T-helper 2 cell treated with Interferon-gamma antibody and Interleukin-4, amounts not matched to agents 5 μg/mL and 100 μg/mL, for 36 hours (primary cell): ENCODE results near the gene AEBP2.
"Not testable (repeated sequence)": the region's sequence is repeated elsewhere in the genome, so short reads cannot be mapped to it uniquely, and the experiment has no call there.

Experiments
- DNase-seq: peaks from one replicate; pipeline ENCODE4 v3.0.0; 2021; ENCODE audit warnings: low spot score
- H3K27ac Mint-ChIP-seq: one replicate; pipeline ENCODE4 v1.8.0; 2021; ENCODE audit warnings: mild to moderate bottlenecking, mixed read lengths
- H3K27me3 Mint-ChIP-seq: one replicate; pipeline ENCODE4 v1.8.0; 2021; ENCODE audit warnings: low read depth, mixed read lengths
- H3K36me3 Mint-ChIP-seq: one replicate; pipeline ENCODE4 v1.8.0; 2021; ENCODE audit warnings: low read depth, mixed read lengths
- H3K4me1 Mint-ChIP-seq: one replicate; pipeline ENCODE4 v1.8.0; 2021; ENCODE audit warnings: low read depth, mixed read lengths
- H3K4me3 Mint-ChIP-seq: one replicate; pipeline ENCODE4 v1.8.0; 2022; ENCODE audit warnings: mild to moderate bottlenecking, moderate library complexity, mixed read lengths
- H3K9me3 Mint-ChIP-seq: one replicate; pipeline ENCODE4 v1.8.0; 2021; ENCODE audit warnings: mixed read lengths

The AEBP2 gene

GRCh38 chr12:19439059-19440018 is at the start of gene AEBP2:
Gene AEBP2, plus strand, starts transcription at chr12:19439492. Its CDS starts 208 bp downstream, at chr12:19439700.
- peak; percentile 86 for DNase-seq
- H3K9me3 Mint-ChIP-seq, result peaks cover 3% of the 10 kb centered on the region
- H3K4me1 Mint-ChIP-seq, result peaks cover 32% of the 10 kb centered on the region
- H3K27ac Mint-ChIP-seq, result peak within 1 kb of the TSS; percentile 97
- peaks cover 25% of the 10 kb centered on the region for H3K36me3 Mint-ChIP-seq
- peak within 1 kb of the TSS; percentile 99 for H3K4me3 Mint-ChIP-seq
- H3K27me3 Mint-ChIP-seq, result no peaks in the 10 kb centered on the region

GRCh38 chr12:19390051-19390598 is 49.2 kb upstream of the AEBP2 start:
- Mint-ChIP-seq H3K27me3 (no peaks in the 10 kb centered on the region), H3K4me1 (no peaks in the 10 kb centered on the region), H3K9me3 (no peaks in the 10 kb centered on the region), H3K27ac (no peak overlapping the region), H3K36me3 (no peaks in the 10 kb centered on the region), H3K4me3 (no peak overlapping the region)
- DNase-seq, result no peak

GRCh38 chr12:19392644-19393043 is 46.6 kb upstream of the AEBP2 start:
- DNase-seq, H3K27ac Mint-ChIP-seq, H3K4me1 Mint-ChIP-seq, H3K9me3 Mint-ChIP-seq, H3K36me3 Mint-ChIP-seq, H3K4me3 Mint-ChIP-seq, H3K27me3 Mint-ChIP-seq: not testable (repeated sequence)

- Mint-ChIP-seq H3K9me3 (no peaks in the 10 kb centered on the region), H3K4me3 (no peak overlapping the region), H3K27me3 (no peaks in the 10 kb centered on the region), H3K4me1 (no peaks in the 10 kb centered on the region), H3K36me3 (no peaks in the 10 kb centered on the region), H3K27ac (no peak overlapping the region)
- no peak for DNase-seq
Measured at GRCh38 chr12:19394385-19394784, 44.9 kb upstream of the AEBP2 start.

- H3K9me3 Mint-ChIP-seq, result no peaks in the 10 kb centered on the region
- no peaks in the 10 kb centered on the region for H3K27me3 Mint-ChIP-seq
- H3K27ac Mint-ChIP-seq, result no peak overlapping the region
- no peaks in the 10 kb centered on the region for H3K4me1 Mint-ChIP-seq
- no peaks in the 10 kb centered on the region for H3K36me3 Mint-ChIP-seq
- no peak for DNase-seq
- no peak overlapping the region for H3K4me3 Mint-ChIP-seq
Measured at GRCh38 chr12:19397534-19397933, 41.8 kb upstream of the AEBP2 start.

- no peak overlapping the region for H3K4me3 Mint-ChIP-seq
- no peaks in the 10 kb centered on the region for H3K9me3 Mint-ChIP-seq
- H3K27ac Mint-ChIP-seq, result no peak overlapping the region
- no peak for DNase-seq
- no peaks in the 10 kb centered on the region for H3K27me3 Mint-ChIP-seq
- H3K36me3 Mint-ChIP-seq, result no peaks in the 10 kb centered on the region
- H3K4me1 Mint-ChIP-seq, result no peaks in the 10 kb centered on the region
Measured at GRCh38 chr12:19398376-19399363, 40.6 kb upstream of the AEBP2 start.

- not testable (repeated sequence) for H3K27ac Mint-ChIP-seq, H3K4me1 Mint-ChIP-seq, H3K4me3 Mint-ChIP-seq, H3K27me3 Mint-ChIP-seq, DNase-seq, H3K36me3 Mint-ChIP-seq, H3K9me3 Mint-ChIP-seq
Measured at GRCh38 chr12:19400649-19401285, 38.5 kb upstream of the AEBP2 start.

- Mint-ChIP-seq H3K4me1 (peaks cover 4% of the 10 kb centered on the region), H3K9me3 (peaks cover 5% of the 10 kb centered on the region), H3K36me3 (peaks cover 2% of the 10 kb centered on the region), H3K27ac (no peak overlapping the region), H3K27me3 (no peaks in the 10 kb centered on the region), H3K4me3 (no peak overlapping the region)
- no peak for DNase-seq
Measured at GRCh38 chr12:19402211-19402610, 37.1 kb upstream of the AEBP2 start.

- H3K4me1 Mint-ChIP-seq, result peaks cover 4% of the 10 kb centered on the region
- H3K27me3 Mint-ChIP-seq, result no peaks in the 10 kb centered on the region
- peaks cover 2% of the 10 kb centered on the region for H3K36me3 Mint-ChIP-seq
- no peak overlapping the region for H3K4me3 Mint-ChIP-seq
- no peak overlapping the region for H3K27ac Mint-ChIP-seq
- H3K9me3 Mint-ChIP-seq, result peaks cover 5% of the 10 kb centered on the region
- no peak for DNase-seq
Measured at GRCh38 chr12:19402743-19403431, 36.4 kb upstream of the AEBP2 start.

GRCh38 chr12:19404242-19404880 is 34.9 kb upstream of the AEBP2 start:
- DNase-seq, result no peak
- peaks cover 2% of the 10 kb centered on the region for H3K36me3 Mint-ChIP-seq
- H3K4me1 Mint-ChIP-seq, result peaks cover 4% of the 10 kb centered on the region
- H3K27ac Mint-ChIP-seq, result peak overlapping the region; percentile 75
- H3K27me3 Mint-ChIP-seq, result no peaks in the 10 kb centered on the region
- H3K9me3 Mint-ChIP-seq, result peaks cover 5% of the 10 kb centered on the region
- H3K4me3 Mint-ChIP-seq, result no peak overlapping the region

- no peaks in the 10 kb centered on the region for H3K4me1 Mint-ChIP-seq
- peaks cover 2% of the 10 kb centered on the region for H3K9me3 Mint-ChIP-seq
- no peaks in the 10 kb centered on the region for H3K36me3 Mint-ChIP-seq
- no peak overlapping the region for H3K27ac Mint-ChIP-seq
- no peaks in the 10 kb centered on the region for H3K27me3 Mint-ChIP-seq
- no peak overlapping the region for H3K4me3 Mint-ChIP-seq
- no peak for DNase-seq
Measured at GRCh38 chr12:19409376-19409775, 29.9 kb upstream of the AEBP2 start.

GRCh38 chr12:19410211-19410610 is 29.1 kb upstream of the AEBP2 start:
- no peaks in the 10 kb centered on the region for H3K4me1 Mint-ChIP-seq
- DNase-seq, result no peak
- H3K4me3 Mint-ChIP-seq, result no peak overlapping the region
- no peak overlapping the region for H3K27ac Mint-ChIP-seq
- no peaks in the 10 kb centered on the region for H3K27me3 Mint-ChIP-seq
- no peaks in the 10 kb centered on the region for H3K36me3 Mint-ChIP-seq
- H3K9me3 Mint-ChIP-seq, result no peaks in the 10 kb centered on the region
